ENCODE data around the gene PGD. TPM values are rescaled to one million over a fixed set of nuclear protein-coding genes. Genes with fewer than 3 reads are reported as not detected.

Gene PGD
- total and polyA plus RNA-seq, 2 experiments from 2014 or later = 174 to 305 TPM

GRCh38 chr1:10428984-10429383 lies 30.1 kb downstream of the PGD start:
- Histone ChIP-seq H3K36me3 (ENCODE audit: insufficient read depth) (no peaks in the 10 kb centered on the region), H3K4me1 (ENCODE audit: insufficient read depth) (no peaks in the 10 kb centered on the region), H3F3A (replicated peaks; ENCODE audit: low read depth) (peaks cover 13% of the 10 kb centered on the region), H3K4me3 (no peak overlapping the region), H3K27ac (ENCODE audit: low read depth) (no peak overlapping the region), H2AFZ (no peak overlapping the region), H4K20me1 (replicated peaks; ENCODE audit: insufficient read depth) (no peaks in the 10 kb centered on the region), H3K4me2 (no peak overlapping the region), H3K79me2 (replicated peaks; ENCODE audit: insufficient read depth) (no peaks in the 10 kb centered on the region; the same call in 1 of the 2 replicates), H3K9me2 (ENCODE audit: insufficient read depth) (no peaks in the 10 kb centered on the region), H3K27me3 (ENCODE audit: insufficient read depth) (no peaks in the 10 kb centered on the region)
- Mint-ChIP-seq H3K36me3 (ENCODE audit: low read depth) (peaks cover 6% of the 10 kb centered on the region; the same call in 2 of the 3 replicates), H3K27me3 (ENCODE audit: insufficient read depth, low read depth, poor library complexity) (peaks cover 14% of the 10 kb centered on the region), H3K4me3 (peak overlapping the region; percentile 87; the same call in 2 of the 3 replicates), H3K27ac (no peak overlapping the region), H3K4me1 (peaks cover 16% of the 10 kb centered on the region), H3K9me3 (no peaks in the 10 kb centered on the region)
- TF ChIP-seq ETS1 (IDR thresholded peaks at IDR 0.05) = no peak
- DNase-seq (ENCODE audit: low spot score) (no peak), ATAC-seq (no peak)

- Histone ChIP-seq H3K4me3 (peak overlapping the region; percentile 82), H3K4me2 (peak overlapping the region; percentile 83), H2AFZ (peak overlapping the region; percentile 91), H3K27ac (ENCODE audit: low read depth) (no peak overlapping the region), H3K79me2 (replicated peaks; ENCODE audit: insufficient read depth) (no peaks in the 10 kb centered on the region; the same call in 1 of the 2 replicates), H4K20me1 (replicated peaks; ENCODE audit: insufficient read depth) (no peaks in the 10 kb centered on the region), H3K36me3 (ENCODE audit: insufficient read depth) (no peaks in the 10 kb centered on the region), H3K27me3 (ENCODE audit: insufficient read depth) (no peaks in the 10 kb centered on the region), H3K9me2 (ENCODE audit: insufficient read depth) (no peaks in the 10 kb centered on the region), H3K4me1 (ENCODE audit: insufficient read depth) (no peaks in the 10 kb centered on the region), H3F3A (replicated peaks; ENCODE audit: low read depth) (peaks cover 13% of the 10 kb centered on the region)
- Mint-ChIP-seq H3K9me3 (no peaks in the 10 kb centered on the region), H3K27me3 (ENCODE audit: insufficient read depth, low read depth, poor library complexity) (peaks cover 14% of the 10 kb centered on the region), H3K36me3 (ENCODE audit: low read depth) (peaks cover 6% of the 10 kb centered on the region; the same call in 2 of the 3 replicates), H3K4me1 (peaks cover 16% of the 10 kb centered on the region), H3K27ac (peak overlapping the region; percentile 77), H3K4me3 (peak overlapping the region; percentile 87)
- ATAC-seq = 0 out of 3 replicates have a peak, but pooled peaks have one; percentile 1
- DNase-seq (ENCODE audit: low spot score) = no peak
- TF ChIP-seq ZNF462 (CRISPR knock-in tag; IDR thresholded peaks at IDR 0.05) (no peak), EZH2 (IDR thresholded peaks at IDR 0.05; ENCODE audit: low read depth, unreplicated experiment) (no peak), POLR2AphosphoS5 (IDR thresholded peaks at IDR 0.05; ENCODE audit: low read depth) (no peak), EZH2phosphoT487 (IDR thresholded peaks at IDR 0.05; ENCODE audit: unreplicated experiment) (no peak), REST (IDR thresholded peaks at IDR 0.05; ENCODE audit: unreplicated experiment) (no peak), ETS1 (IDR thresholded peaks at IDR 0.05) (no peak), NANOG (IDR thresholded peaks at IDR 0.05; ENCODE audit: borderline replicate concordance) (no peak), JUNB (IDR thresholded peaks at IDR 0.05; ENCODE audit: unreplicated experiment) (no peak)
Measured at GRCh38 chr1:10429868-10430215, 31.0 kb downstream of the PGD start.

All from GM23338 (cell line).